CD14-positive monocyte (primary cell): ENCODE results near the gene SEMA3C. TPM values are rescaled to one million over a fixed set of nuclear protein-coding genes. Genes with fewer than 3 reads are reported as not detected.
A peak's percentile ranks its signal among the peaks of the same experiment; 100 is the strongest.

Source experiments
- DNase-seq, 3 donors: peaks; one replicate each; pipeline ENCODE4 v3.0.0-alpha.2; 2011 to 2022
- H2AFZ ChIP-seq: 2 replicates; pipeline ENCODE4 v1.6.0; 2012; ENCODE audit warnings: mild to moderate bottlenecking, low read depth, low read length, inconsistent platforms; ENCODE audit not compliant: insufficient read depth, poor library complexity, severe bottlenecking
- H3K27ac ChIP-seq, 2 donors: 1 replicate in 1 of 2; 2 replicates in 1 of 2; pipeline ENCODE4 v1.5.1; 2012 to 2013; ENCODE audit warnings: low read length in 2 of 2, control low read depth in 1 of 2, inconsistent platforms in 1 of 2, low read depth in 1 of 2, mild to moderate bottlenecking in 1 of 2
- H3K27me3 ChIP-seq, 2 donors: one replicate each; pipeline versions ENCODE4 v1.6.0 to v1.6.1; 2011 to 2013; ENCODE audit warnings: low read length in 2 of 2; ENCODE audit not compliant: control insufficient read depth in 2 of 2, insufficient read depth in 2 of 2
- H3K36me3 ChIP-seq, 2 donors: replicated peaks in 1 of 2; 1 replicate in 1 of 2; 2 replicates in 1 of 2; pipeline versions ENCODE4 v1.5.1 to v1.6.1; 2012 to 2013; ENCODE audit warnings: low read length in 2 of 2, control low read depth in 1 of 2, inconsistent platforms in 1 of 2, mild to moderate bottlenecking in 1 of 2; ENCODE audit not compliant: insufficient read depth in 2 of 2, control insufficient read depth in 1 of 2
- H3K4me1 ChIP-seq, 2 donors: 1 replicate in 1 of 2; 2 replicates in 1 of 2; pipeline versions ENCODE4 v1.5.1 to v1.6.1; 2012 to 2013; ENCODE audit warnings: low read length in 2 of 2, control low read depth in 1 of 2, inconsistent platforms in 1 of 2, mild to moderate bottlenecking in 1 of 2, moderate library complexity in 1 of 2; ENCODE audit not compliant: insufficient read depth in 2 of 2, control insufficient read depth in 1 of 2
- H3K4me2 ChIP-seq: replicated peaks from 2 replicates; pipeline ENCODE3; 2012; ENCODE audit warnings: low read length, moderate library complexity, mild to moderate bottlenecking; ENCODE audit not compliant: poor library complexity, severe bottlenecking; ENCODE audit errors: extremely low read depth
- H3K4me3 ChIP-seq, 3 experiments: fragments of 200-600 bp in 1 of 3; sonication (generic) in 1 of 3; replicated peaks in 1 of 3; 1 replicate in 2 of 3; 2 replicates in 1 of 3; pipeline ENCODE4 v1.5.1; 2011 to 2013; ENCODE audit warnings: low read length in 3 of 3, mild to moderate bottlenecking in 3 of 3, control low read depth in 2 of 3, low read depth in 2 of 3, inconsistent platforms in 1 of 3, moderate library complexity in 1 of 3
- H3K79me2 ChIP-seq: 2 replicates; pipeline ENCODE4 v1.6.0; 2012; ENCODE audit warnings: mild to moderate bottlenecking, control low read depth, inconsistent platforms, low read length, moderate library complexity; ENCODE audit not compliant: insufficient read depth
- H3K9ac ChIP-seq: 2 replicates; pipeline ENCODE4 v1.6.0; 2017; ENCODE audit warnings: low read length, mild to moderate bottlenecking; ENCODE audit not compliant: insufficient read depth, poor library complexity, severe bottlenecking
- H3K9me3 ChIP-seq, 2 donors: replicated peaks in 1 of 2; 1 replicate in 1 of 2; 2 replicates in 1 of 2; pipeline versions ENCODE4 v1.5.1 to v1.6.1; 2012 to 2013; ENCODE audit warnings: low read length in 2 of 2, control low read depth in 1 of 2; ENCODE audit not compliant: control insufficient read depth in 1 of 2, insufficient read depth in 1 of 2
- H4K20me1 ChIP-seq: 2 replicates; pipeline ENCODE4 v1.6.0; 2012; ENCODE audit warnings: mild to moderate bottlenecking, low read length, control low read depth, moderate library complexity; ENCODE audit not compliant: insufficient read depth
- H3K27ac Mint-ChIP-seq, 7 donors: one replicate each; pipeline ENCODE4 v1.8.0; 2020; ENCODE audit warnings: mild to moderate bottlenecking in 7 of 7, mixed read lengths in 7 of 7, moderate library complexity in 6 of 7, inconsistent platforms in 2 of 7
- H3K27me3 Mint-ChIP-seq, 3 donors: one replicate each; pipeline ENCODE4 v1.8.0; 2021 to 2022; ENCODE audit warnings: low read depth in 3 of 3, mild to moderate bottlenecking in 3 of 3, mixed read lengths in 3 of 3, moderate library complexity in 3 of 3, inconsistent platforms in 1 of 3
- H3K36me3 Mint-ChIP-seq, 2 donors: one replicate each; pipeline ENCODE4 v1.8.0; 2020; ENCODE audit warnings: mixed read lengths in 2 of 2, inconsistent platforms in 1 of 2, mild to moderate bottlenecking in 1 of 2
- H3K4me1 Mint-ChIP-seq: one replicate; pipeline ENCODE4 v1.8.0; 2020; ENCODE audit warnings: mild to moderate bottlenecking, mixed read lengths
- H3K4me3 Mint-ChIP-seq, 2 donors: one replicate each; pipeline ENCODE4 v1.8.0; 2020; ENCODE audit warnings: mild to moderate bottlenecking in 2 of 2, mixed read lengths in 2 of 2, moderate library complexity in 1 of 2
- H3K9me3 Mint-ChIP-seq, 7 donors: one replicate each; pipeline ENCODE4 v1.8.0; 2020 to 2022; ENCODE audit warnings: mixed read lengths in 7 of 7, mild to moderate bottlenecking in 6 of 7, moderate library complexity in 6 of 7, inconsistent platforms in 2 of 7
- WGBS: methylation state at CpG from one replicate; pipeline ENCODE4 v1.1.5; 2013; ENCODE audit warnings: missing lambda C conversion rate; ENCODE audit not compliant: insufficient coverage; 5-methylcytosine and 5-hydroxymethylcytosine counted together
- intact Hi-C, 2 donors: fragments of 100-400 bp; cut with micrococcal nuclease; formaldehyde crosslinking; loops; one replicate each; pipeline versions ENCODE4 v1.15.0 to v1.15.1; 2023
- polyA plus RNA-seq, 3 donors: library from polyadenylated mRNA; depleted of rRNA in 1 of 3; unstranded in 2 of 3; stranded (reverse) in 1 of 3; fragments of 300-500 nt in 2 of 3; fragments of >200 nt in 1 of 3; fragmentation: Illumina TruSeq in 2 of 3; gene quantifications; 1 replicate in 2 of 3; 2 replicates in 1 of 3; pipeline ENCODE4 v1.2.3, GENCODE V29; 2012 to 2021
- TF ChIP-seq, protein P1 (sequence below): fragments of 200-600 bp; IDR thresholded peaks from one replicate; pipeline ENCODE4 v1.8.0; 2022; ENCODE audit warnings: antibody characterized with exemption, mild to moderate bottlenecking

The SEMA3C gene
- polyA plus RNA-seq, 3 donors: 7.2 to 14.1 (median 13.7) TPM

DNA sequence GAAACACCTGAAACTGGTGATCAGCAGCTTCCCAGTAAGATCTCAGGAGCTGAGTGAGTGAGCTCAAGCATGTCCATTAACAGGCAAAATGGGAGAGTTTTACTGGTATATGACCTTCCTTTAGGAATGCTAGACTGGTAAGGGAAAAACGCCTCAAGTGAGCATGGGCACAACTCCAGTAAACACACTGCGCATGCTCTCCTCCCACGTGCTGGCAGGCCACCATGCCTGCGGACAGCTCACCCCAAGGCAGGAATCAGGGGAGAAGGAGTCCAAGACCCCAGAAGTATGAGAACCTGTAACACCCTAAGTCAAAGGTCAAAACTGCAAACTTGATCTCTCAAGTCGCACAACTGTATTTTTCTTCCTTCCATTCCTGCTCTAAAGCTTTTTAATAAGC, 152.1 kb downstream of the SEMA3C start:
- H3K36me3 Mint-ChIP-seq: peaks cover 36 to 48% of the 10 kb centered on the region in 2 donors
- Histone ChIP-seq H3K9me3 (no peaks in the 10 kb centered on the region), H3K4me1 (peaks cover 18 to 19% of the 10 kb centered on the region in 2 donors), H2AFZ (no peak overlapping the region), H3K27me3 (no peaks in the 10 kb centered on the region), H3K4me3 (no peak overlapping the region), H3K27ac (no peak overlapping the region), H3K4me2 (no peak overlapping the region), H3K36me3 (peaks cover 2 to 22% of the 10 kb centered on the region in 2 donors), H3K79me2 (no peaks in the 10 kb centered on the region), H3K9ac (no peak overlapping the region), H4K20me1 (no peaks in the 10 kb centered on the region)
- no peak overlapping the region for H3K4me3 Mint-ChIP-seq
- DNase-seq: no peak
- H3K4me1 Mint-ChIP-seq: peaks cover 22% of the 10 kb centered on the region
- H3K9me3 Mint-ChIP-seq: peaks cover 4 to 12% (median 10%) of the 10 kb centered on the region in 7 donors
- TF ChIP-seq, protein P1, sequence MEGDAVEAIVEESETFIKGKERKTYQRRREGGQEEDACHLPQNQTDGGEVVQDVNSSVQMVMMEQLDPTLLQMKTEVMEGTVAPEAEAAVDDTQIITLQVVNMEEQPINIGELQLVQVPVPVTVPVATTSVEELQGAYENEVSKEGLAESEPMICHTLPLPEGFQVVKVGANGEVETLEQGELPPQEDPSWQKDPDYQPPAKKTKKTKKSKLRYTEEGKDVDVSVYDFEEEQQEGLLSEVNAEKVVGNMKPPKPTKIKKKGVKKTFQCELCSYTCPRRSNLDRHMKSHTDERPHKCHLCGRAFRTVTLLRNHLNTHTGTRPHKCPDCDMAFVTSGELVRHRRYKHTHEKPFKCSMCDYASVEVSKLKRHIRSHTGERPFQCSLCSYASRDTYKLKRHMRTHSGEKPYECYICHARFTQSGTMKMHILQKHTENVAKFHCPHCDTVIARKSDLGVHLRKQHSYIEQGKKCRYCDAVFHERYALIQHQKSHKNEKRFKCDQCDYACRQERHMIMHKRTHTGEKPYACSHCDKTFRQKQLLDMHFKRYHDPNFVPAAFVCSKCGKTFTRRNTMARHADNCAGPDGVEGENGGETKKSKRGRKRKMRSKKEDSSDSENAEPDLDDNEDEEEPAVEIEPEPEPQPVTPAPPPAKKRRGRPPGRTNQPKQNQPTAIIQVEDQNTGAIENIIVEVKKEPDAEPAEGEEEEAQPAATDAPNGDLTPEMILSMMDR: no peak
- H3K27ac Mint-ChIP-seq: peak overlapping the region in 2 of 7 donors; percentile 42 to 82
- peaks cover 0 to 2% (median 0%) of the 10 kb centered on the region in 3 donors for H3K27me3 Mint-ChIP-seq
- intact Hi-C loops: no loop called here
- WGBS: 100% methylated on average over 4 of the region's 5 CpGs

GRCh38 chr7:80764132-80764531, 154.7 kb downstream of the SEMA3C start:
- peaks cover 4 to 12% (median 10%) of the 10 kb centered on the region in 7 donors for H3K9me3 Mint-ChIP-seq
- WGBS: 100% methylated on average over 2 of the region's 2 CpGs

More at GRCh38 chr7:80764132-80764531, 154.7 kb downstream of the SEMA3C start:
- H3K79me2 ChIP-seq: no peaks in the 10 kb centered on the region
- H3K4me1 ChIP-seq: no peaks in the 10 kb centered on the region
- H3K4me3 ChIP-seq: no peak overlapping the region
- Mint-ChIP-seq H3K27me3 (peaks cover 0 to 2% (median 0%) of the 10 kb centered on the region in 3 donors), H3K27ac (no peak overlapping the region), H3K36me3 (peaks cover 43 to 54% of the 10 kb centered on the region in 2 donors), H3K4me1 (peaks cover 6% of the 10 kb centered on the region), H3K4me3 (no peak overlapping the region)
- no peak overlapping the region for H2AFZ ChIP-seq
- DNase-seq: no peak
- intact Hi-C loops: no loop called here
- no peaks in the 10 kb centered on the region for H4K20me1 ChIP-seq
- no peaks in the 10 kb centered on the region for H3K9me3 ChIP-seq
- no peak overlapping the region for H3K4me2 ChIP-seq
- no peak overlapping the region for H3K27ac ChIP-seq
- TF ChIP-seq, protein P1: no peak
- peaks cover 2 to 22% of the 10 kb centered on the region in 2 donors for H3K36me3 ChIP-seq
- H3K27me3 ChIP-seq: no peaks in the 10 kb centered on the region
- H3K9ac ChIP-seq: no peak overlapping the region
